ENCODE measurements around the gene GUCA2B. TPM values are rescaled to one million over a fixed set of nuclear protein-coding genes. Genes with fewer than 3 reads are reported as not detected.

The GUCA2B gene
- total RNA-seq, 1 donor from 2014 or later = not detected

DNA sequence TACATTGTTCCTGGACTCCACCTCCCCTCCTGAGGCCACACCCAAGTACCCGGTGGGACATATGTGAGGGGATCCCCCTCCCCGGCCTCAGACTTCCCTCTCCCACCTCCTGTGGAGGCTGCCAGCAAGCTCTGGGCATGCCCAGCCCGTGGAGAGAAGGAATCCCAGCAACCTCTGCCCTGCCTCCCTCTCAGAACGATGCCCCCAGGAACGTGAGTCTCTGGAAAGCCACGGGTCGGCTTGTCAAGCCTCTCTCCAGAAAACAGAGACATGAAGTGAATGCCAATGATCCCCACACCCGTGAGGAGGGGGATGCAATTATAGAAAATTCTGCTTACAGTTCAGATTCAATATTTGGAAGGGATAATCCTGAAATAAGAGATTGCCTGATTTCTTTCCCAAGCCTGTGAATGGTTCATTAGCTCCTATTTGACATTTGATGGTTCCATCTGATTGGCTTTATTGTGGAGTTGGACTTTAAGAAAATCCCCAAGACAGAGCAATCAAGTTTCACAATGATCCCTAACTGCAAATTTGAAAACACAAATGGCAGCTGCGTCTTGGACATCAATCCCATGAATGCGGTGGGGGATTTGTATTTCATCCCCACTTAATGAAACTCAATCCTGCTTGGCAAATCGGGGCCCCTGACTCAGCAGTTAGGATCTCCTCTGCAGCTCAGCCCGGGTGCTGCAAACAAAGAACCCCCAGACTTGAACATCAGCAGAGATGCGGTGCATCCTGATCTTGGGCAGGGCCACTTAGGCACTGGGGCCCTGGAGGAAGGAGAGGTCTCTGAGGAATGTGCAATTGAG, 9.1 kb upstream of the GUCA2B start:
- DNase-seq = no peak

GRCh38 chr1:42144711-42145388, 8.4 kb upstream of the GUCA2B start:
- no peak for DNase-seq

DNA sequence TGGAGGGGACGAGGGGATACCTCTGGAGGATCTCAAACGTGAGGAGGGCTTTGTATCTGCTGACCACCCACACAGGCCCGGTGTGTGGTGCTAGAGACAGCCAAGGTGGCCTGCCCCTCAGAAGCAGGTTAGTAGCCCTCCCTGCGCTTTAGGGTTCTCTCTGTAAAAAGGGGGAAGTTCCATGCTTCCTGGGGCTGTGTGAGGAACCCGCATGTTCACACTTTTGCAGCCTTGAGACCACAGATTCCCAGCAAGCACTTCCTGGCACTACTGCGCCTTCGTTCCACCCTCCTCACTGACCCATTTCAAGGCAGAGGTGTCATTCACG, 7.9 kb upstream of the GUCA2B start:
- no peak for DNase-seq

- no peak for DNase-seq
Measured at GRCh38 chr1:42145764-42146625, 7.2 kb upstream of the GUCA2B start.

DNA sequence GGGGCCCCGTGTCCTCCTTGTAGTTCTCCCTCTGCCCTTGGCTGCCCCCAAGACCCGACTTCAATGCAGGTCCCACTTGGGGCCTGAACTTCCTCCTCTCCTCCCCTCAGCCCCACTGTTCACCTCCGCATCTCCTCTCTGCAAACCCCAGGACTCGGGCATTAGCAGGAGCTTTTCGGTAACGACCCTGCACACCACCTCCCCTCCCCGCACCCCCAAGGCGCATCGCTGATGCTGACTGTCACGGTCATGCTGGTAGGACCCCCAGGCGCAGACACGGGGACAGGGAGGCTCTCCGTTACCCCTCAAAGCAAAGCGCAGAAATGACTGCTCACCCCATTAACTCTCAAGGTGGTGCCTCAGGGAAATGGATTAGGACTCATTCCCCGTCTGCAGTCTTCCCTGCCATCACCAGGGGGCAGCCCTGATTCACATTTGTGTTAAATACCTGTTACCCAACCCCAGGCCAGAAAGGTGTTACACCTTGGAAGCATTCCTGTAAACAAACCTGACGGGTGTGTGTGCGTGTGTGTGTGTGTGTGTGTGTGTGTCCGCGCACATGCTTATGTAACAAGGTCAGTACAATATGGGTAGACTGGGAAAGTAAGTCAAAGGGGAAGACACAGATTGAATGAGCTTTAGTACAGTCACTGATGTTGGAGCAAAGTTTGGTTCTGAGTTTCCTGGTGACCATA, 6.4 kb upstream of the GUCA2B start:
- DNase-seq = peak; percentile 74

GRCh38 chr1:42148166-42148565, 5.0 kb upstream of the GUCA2B start:
- no peak for DNase-seq

GRCh38 chr1:42150651-42151050, 2.6 kb upstream of the GUCA2B start:
- no peak for DNase-seq

GRCh38 chr1:42152119-42152518, 1.1 kb upstream of the GUCA2B start:
- DNase-seq = no peak

- DNase-seq = no peak
Measured at GRCh38 chr1:42153624-42154023, 414 bp downstream of the GUCA2B start.

DNA sequence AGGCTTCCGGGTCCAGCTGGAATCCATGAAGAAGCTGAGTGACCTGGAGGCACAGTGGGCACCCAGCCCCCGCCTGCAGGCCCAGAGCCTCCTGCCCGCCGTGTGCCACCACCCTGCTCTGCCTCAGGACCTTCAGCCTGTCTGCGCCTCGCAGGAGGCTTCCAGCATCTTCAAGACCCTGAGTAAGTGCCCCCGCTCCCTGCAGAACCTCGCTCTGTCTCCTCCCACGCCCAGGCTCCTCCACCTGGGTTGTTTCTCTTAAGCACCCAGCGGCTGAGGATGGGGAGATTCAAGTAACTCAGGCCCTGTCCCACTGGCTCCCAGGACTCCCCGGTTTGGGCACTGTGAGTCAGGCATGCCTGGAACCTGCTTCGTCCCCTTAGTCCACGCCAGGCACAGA, 1.5 kb downstream of the GUCA2B start:
- DNase-seq = no peak

GRCh38 chr1:42155362-42155761, 2.2 kb downstream of the GUCA2B start:
- DNase-seq = no peak

DNA sequence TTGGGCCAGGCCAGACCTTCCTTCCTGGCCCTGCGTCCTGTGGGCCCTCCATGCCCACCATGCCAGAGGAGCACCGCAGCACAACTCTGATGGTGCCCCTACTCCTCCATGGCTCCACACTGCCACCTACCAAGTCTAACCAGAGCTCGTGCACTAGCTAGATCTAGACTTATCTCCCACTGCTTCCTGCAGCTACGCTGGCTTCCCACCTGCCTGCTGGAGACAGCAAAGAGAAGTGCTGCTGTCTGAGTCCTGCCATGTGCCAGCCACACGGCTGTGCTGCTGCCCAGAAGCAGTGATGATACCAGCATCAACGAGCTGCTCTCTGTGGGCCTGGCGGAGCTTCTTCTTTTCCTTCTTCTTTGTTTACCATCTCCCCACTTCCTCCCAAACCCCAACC, 4.5 kb downstream of the GUCA2B start:
- no peak for DNase-seq

GRCh38 chr1:42158189-42158588, 5.0 kb downstream of the GUCA2B start:
- DNase-seq = no peak

- DNase-seq = no peak
Measured at GRCh38 chr1:42162181-42162580, 9.0 kb downstream of the GUCA2B start.

GRCh38 chr1:42163114-42163513, 9.9 kb downstream of the GUCA2B start:
- DNase-seq = peak; percentile 18

DNA sequence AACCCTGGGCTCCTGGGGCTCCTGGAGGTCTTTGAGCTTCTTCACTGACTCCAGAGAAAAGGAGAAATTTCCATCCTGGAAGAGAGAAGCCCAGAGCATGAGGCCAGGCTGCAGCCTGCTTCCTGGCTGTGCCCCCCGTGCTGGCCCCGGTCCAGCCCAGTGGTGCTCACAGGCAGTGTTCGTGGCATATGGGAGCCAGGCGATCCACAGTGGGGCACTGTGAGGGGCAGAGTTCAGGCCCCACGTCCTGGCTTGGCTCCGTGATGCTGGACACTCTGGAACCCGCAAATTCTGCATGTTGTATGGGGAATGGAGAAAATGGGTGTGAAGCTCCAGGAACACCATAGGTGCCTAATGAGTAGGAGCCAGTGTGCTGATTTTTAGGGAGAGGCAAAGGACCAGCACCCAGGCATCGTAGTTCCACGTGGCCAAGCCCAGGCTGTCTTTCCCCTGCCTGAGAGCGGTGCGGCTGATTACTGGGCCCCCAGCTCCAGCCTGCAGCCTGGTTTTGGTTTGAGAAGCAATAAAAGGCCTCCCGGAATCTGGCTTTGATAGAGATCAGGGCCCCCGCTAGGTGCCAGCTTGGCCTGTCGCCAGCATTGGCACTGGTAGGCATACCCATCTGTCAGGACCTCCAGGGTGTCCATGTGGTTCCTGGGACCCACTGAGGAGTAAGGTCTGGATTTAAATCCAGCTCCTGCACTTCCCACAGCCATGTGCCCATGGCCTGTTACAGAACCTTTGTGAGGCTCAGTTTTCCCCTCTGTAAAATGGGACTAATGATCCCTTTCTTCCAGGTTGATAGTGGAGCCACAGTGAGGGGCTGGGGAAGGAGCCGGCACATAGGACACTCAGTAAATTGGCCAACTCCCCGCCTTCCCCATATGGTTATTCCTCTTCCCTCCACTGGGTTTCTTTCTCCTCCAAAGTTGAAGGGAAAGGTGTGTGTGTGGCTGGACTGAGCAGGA, 10.6 kb downstream of the GUCA2B start:
- DNase-seq = no peak

DNA sequence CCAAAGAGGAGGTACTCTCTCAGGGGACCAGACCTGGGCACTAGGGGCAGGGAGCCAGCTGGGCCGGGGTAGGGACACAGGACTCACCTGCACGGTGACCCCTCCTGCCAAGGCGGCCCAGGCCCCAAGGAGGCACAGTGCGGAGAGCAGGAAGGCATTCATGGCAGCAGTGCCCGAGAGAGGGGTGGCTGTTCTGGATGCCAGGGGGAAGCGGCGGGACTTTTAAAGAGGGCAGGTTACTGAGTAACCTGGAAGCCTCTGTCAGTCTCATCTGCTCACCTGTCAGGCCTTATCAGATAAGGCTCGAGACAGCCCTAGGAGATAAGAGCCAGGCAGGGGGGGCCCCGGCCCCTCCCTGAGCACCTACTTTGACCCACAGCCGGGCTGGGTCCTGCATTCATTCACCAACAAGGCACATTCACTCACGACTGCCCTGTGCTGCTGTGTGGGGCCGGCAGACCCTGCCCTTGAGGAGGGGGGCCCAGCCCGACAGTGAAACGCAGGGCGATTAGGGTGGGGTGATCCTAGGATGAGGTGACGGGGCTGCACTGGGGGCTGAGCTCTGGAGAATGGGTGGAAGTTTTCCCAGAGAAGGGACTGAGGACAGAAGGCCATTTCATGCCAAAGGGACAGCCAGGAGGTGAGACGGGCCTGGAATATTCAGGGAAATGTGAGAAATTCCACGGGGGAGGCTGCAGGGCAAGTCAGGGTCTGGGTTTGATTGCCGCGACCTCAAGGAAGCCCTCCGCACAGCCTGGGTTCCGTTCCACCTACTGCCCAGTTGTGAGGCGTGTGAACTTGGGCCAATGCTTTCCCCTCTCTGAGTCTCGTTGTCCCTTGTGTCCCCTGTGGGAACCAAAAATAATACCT, 11.6 kb downstream of the GUCA2B start, which contains the start of gene GUCA2A:
TSS of gene GUCA2A (minus strand) at position 195 of the 870 bp plus-strand sequence. CDS start at position 162, 33 bp downstream.
- DNase-seq = no peak

GRCh38 chr1:42165511-42166210, 12.5 kb downstream of the GUCA2B start:
- DNase-seq = peak; percentile 33

DNA sequence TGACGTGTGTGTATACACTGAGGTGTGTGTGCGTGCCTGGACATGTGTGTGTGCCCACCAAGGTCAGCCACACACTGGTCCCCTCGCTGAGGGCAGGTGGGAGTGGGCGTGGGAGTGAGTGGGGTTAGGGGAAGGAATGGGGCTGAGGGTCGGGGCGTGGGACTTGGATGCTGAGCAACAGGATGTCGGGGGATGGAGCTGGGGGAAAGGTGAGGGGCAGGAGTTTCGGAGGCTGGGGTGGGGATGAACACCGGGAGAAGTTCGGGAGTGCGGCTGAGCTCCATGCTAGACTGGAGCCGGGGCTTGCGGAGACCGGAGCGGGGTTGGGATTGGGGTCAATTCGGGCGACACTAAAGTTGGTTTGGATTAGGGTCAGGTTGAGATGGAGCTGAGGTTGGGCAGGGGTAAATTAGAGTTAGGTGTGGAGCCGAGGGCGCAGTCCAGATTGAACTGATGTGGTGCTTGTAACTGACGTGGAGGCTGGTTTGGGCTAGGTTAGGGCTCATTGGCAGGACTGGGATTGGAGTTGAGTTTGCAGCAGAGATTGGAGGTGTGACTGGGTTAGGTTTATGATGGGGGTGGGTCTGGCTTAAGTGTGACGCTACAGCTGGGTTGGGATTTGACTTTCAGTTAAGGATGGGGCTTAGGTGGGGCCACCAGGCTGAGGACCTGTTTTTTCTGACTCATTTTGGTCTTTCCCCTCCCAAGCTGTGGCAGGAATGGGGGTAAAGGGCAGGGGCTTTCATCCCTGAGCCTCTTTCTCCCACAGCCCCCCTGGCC, 14.6 kb downstream of the GUCA2B start:
- DNase-seq = no peak
